Astrocyte of the spinal cord (primary cell): ENCODE data around the gene AKAP6.

Experiments
- DNase-seq: peaks from one replicate; pipeline ENCODE4 v3.0.0; 2011; ENCODE audit warnings: low read depth, low spot score
- H3K4me3 ChIP-seq: 2 replicates; pipeline ENCODE4 v1.5.1; 2011; ENCODE audit warnings: low read depth, mild to moderate bottlenecking, low read length, moderate library complexity
- CTCF ChIP-seq: IDR thresholded peaks from 2 replicates; pipeline ENCODE4 v1.5.1; 2012; ENCODE audit warnings: low read depth, mild to moderate bottlenecking, low read length, inconsistent platforms
- in situ Hi-C: cut with HindIII; loops from 2 replicates; pipeline ENCODE4 v1.10.0; 2017; ENCODE audit warnings: low sequenced_read_pairs

AKAP6 gene

GRCh38 chr14:32399920-32400319 lies 70.8 kb downstream of the AKAP6 start:
- TF ChIP-seq CTCF = no peak
- no peak for DNase-seq
- no peak overlapping the region for H3K4me3 ChIP-seq
- in situ Hi-C loops = no loop called here

- no peak overlapping the region for H3K4me3 ChIP-seq
- DNase-seq = peak; percentile 76
- no peak for TF ChIP-seq CTCF
- in situ Hi-C loops = no loop called here
Measured at GRCh38 chr14:32400480-32400879, 71.4 kb downstream of the AKAP6 start.

- in situ Hi-C loops = no loop called here
- no peak for TF ChIP-seq CTCF
- H3K4me3 ChIP-seq = no peak overlapping the region
- DNase-seq = no peak
Measured at GRCh38 chr14:32403021-32403420, 73.9 kb downstream of the AKAP6 start.

GRCh38 chr14:32403688-32404087 lies 74.6 kb downstream of the AKAP6 start:
- in situ Hi-C loops = no loop called here
- peak; percentile 57 for DNase-seq
- TF ChIP-seq CTCF = no peak
- no peak overlapping the region for H3K4me3 ChIP-seq

- no peak overlapping the region for H3K4me3 ChIP-seq
- no peak for DNase-seq
- no peak for TF ChIP-seq CTCF
- in situ Hi-C loops = no loop called here
Measured at GRCh38 chr14:32404784-32405573, 75.9 kb downstream of the AKAP6 start.

- no peak overlapping the region for H3K4me3 ChIP-seq
- in situ Hi-C loops = no loop called here
- TF ChIP-seq CTCF = no peak
- no peak for DNase-seq
Measured at GRCh38 chr14:32405856-32406255, 76.8 kb downstream of the AKAP6 start.
